Dedifferentiated amniotic fluid mesenchymal stem cell (primary cell): ENCODE measurements around the gene GHRH.
A peak's percentile ranks its signal among the peaks of the same experiment; 100 is the strongest.

Experiments
- DNase-seq: peaks from one replicate; pipeline ENCODE4 v3.0.0-alpha.2; 2016; ENCODE audit errors: extremely low spot score

GHRH gene, protein sequence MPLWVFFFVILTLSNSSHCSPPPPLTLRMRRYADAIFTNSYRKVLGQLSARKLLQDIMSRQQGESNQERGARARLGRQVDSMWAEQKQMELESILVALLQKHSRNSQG

DNA sequence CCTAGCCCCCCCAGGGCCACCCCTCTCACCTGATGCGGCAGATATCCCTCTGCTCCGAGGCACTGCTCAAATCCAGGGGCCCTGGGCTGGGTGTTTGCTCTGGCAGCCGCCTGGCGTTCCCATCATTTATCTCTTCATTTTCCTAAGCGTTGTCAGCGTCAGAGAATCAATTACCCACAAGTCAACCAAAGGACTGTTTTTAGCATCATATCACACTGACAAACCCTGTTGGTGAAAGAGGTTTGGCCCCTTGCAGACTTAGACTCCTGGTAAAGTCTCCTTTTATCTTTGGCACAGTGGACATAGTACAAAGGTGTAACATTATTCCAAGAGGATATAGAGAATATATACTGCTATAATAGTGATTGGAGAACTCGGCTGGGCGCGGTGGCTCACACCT is at the start of gene GHRH:
Gene GHRH, minus strand, starts transcription at position 101 of the 400 bp plus-strand sequence. CDS start 4,925 bp downstream, outside the sequence.
- DNase-seq: no peak

DNA sequence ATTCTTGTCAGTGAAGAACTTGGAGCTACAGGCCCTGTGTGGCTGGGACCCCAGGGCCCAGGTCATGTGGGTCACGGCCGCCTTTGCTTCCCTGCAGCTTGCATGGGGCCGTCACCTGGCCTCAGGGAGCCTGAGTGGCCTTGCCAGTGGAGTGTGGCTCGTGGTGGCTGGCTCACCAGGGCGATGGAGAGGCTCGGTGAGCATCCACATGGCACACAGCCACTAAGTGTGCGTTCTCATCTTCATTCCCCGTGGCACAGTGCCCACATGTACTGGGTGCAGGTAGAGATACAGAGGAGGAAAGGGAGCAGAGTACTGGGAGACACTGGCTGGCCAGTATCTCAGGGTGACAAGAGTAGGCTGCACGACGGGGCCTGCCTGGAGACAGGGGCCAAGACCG is 49.3 kb upstream of the GHRH start:
- no peak for DNase-seq

DNA sequence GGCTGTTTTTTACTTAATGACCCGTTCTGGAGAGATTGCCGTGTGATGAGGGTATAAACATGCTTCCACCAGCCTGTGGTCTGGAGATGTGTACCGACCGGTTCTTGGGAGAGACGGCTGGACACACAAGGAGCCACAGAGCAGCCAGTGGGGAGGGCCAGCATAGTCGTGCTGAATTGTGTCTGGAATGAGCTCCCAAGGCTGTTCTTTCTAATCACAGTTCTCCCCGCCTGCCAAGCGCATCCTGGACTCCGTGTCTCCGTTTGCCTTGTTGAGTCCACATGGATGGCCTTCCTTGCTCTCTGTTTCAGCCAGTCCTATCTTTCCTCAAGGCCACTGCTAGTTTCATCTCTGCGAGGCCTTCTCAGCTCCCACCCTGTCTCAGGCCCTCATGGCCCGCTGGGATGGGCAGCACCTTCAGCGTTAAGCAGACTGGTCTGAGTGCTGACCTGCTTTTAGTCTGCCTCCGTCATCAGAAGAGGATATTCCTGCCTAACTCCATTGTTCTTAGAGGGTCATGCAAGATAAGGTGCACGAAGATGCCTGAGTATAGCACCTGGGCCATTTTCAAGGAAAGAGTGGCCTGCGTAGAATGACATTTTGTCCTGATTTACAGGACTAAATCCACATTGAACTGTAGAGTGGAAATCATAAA is 48.4 kb upstream of the GHRH start:
- DNase-seq: no peak

DNA sequence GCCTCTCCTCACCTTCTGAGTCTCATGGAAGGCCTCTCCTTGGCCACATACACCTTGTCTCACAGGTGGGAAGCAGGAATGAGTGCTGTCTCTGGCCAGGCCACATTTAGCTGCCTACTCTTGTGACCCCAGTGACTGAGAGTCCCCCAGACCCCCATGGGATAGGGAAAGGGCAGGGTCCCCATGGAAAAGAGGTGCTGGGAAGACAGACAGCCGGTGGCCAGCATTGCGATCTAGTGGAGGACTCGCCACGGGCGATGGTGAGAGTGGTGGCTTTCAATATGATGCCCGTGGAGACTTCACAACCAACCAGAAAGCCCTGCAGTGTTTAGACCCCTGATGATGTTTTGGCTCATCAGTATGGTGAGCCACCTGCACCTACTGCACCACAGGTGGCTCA is 47.7 kb upstream of the GHRH start:
- DNase-seq: no peak

DNA sequence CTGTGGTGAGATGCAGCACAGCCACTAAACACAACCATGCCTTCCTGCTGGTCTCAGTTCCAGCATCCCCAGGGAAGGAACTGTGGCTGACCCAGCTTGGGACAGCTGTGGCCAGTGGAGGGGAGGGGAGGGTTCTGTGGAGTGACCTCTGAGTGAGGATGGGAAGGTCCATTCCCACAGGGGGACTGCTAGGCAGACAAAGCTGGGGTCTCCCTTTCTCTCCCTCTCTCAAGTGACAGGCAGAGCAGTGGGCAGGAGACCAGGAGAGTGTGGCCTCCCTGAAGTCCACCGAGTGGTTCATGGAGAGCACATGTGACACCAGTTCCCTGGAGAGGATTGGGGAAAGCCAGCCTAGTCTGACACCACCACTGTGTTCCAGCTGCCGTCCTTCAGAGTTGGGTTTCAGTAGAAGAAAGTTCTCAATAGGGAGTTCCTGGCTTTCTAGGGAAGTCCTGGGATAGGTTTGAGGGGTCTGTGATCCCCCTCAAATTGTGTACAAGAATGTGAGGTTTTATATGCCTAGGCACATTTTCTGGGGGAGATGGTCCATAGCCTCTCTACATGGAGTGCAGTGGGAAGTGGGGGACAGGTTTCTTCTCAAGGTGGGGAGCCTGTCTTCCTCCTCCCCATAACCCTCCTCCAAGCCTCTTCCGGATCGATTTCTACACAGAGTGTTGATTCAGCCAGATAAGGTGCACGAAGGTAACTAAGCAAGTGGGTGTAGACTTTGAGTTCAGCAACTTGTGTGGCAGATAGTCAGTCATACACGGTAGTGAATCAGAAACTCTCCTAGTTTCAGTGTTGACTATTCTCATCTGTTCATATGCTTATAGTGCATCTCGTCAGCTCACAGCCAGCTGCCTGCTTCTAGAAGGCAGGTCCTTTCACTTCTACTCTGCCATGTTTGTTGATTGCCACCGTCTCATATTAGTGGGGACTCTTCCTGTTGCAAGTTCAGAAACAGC is 46.8 kb upstream of the GHRH start:
- no peak for DNase-seq

DNA sequence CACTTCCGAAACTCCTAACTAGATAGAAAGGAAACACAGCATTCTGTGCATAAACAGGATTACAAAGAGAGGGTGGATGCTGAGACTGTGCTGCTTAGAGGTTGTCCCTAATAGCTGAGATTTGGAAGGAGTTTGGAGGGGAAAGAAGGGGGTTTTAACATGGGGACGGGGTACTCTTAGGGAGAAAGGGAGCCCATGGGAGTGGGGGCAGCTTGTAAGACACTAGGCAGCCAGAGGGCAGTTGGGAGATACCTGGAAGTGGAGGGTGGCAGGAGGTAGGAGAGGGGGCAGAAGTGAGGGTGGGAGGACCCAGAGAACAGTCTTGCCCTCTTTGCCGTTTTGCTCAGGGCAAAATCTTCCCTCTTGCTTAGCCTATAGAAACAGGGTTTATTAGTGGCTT is 44.2 kb upstream of the GHRH start:
- no peak for DNase-seq

DNA sequence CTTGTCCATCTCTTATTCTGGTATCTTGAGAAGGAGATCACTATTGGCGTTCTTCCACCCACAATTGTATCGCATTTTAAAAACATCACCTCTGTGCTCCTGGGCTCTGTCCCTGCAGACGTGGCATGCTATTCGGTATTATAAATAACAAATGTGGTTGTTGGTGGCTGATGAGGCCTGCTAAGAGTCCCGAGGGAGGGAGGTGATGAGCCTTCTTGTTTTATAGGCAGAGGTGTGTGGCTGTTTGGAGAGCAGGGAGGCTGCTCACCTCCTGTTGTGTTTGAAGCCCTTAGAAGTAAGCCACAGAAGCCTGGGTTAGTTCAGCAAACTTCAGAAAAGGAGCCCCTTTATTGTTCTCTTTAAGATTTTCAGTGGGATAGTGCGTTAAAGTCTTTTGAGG is 43.5 kb upstream of the GHRH start:
- no peak for DNase-seq

DNA sequence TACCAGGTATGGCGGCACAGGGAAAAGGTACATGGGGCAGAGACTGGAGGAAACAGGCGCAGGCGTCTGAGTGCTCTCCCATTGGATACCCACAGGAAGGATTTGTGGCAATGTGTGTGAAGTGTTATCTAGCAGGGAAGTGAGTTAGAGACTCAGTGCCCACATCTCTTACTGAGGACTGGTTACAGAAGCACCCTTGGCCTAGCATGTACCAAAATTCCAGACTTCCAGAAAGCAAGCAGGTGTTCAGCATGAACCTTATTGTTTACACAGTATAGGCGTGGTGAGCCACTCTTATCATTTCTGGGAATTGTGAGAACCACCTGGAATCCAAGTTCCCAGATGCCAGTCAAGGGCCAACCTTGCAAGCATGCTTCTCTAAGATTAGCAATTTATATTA is 42.0 kb upstream of the GHRH start:
- DNase-seq: no peak

DNA sequence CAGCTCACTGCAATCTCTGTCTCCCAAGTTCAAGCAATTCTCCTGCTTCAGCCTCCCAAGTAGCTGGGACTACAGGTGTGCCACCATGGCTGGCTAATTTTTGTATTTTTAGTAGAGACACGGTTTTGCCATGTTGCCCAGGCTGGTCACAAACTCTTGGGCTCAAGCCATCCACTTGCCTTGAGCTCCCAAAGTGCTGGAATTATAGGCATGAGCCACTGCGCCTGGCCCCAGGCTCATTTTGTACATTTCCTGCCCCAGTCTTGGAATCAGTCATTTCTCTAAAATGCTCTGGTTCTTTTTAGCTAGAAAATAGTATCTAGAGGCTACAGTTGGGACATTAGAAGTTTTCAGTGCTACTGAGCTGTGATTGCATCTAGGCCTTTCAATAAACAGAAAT is 41.4 kb upstream of the GHRH start:
- DNase-seq: no peak

DNA sequence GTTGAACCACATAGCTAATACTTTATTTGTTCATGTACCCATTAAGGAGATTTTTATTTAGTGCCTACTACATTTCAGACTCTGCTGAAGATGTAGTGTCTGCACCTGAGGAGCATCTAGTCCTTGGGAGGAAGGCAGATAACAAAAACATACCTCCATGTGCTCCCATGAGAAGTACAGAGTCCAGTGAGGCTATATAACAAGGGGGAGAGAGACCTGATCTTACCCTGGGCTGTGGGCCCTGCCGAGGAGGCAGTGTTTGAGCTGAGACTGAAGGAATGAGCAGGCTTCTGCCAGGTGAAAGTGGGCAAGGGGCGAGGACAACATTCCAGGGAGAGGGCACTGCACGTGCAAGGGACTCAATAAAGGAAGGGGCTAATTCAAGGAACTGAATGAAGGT is 39.9 kb upstream of the GHRH start:
- DNase-seq: no peak

DNA sequence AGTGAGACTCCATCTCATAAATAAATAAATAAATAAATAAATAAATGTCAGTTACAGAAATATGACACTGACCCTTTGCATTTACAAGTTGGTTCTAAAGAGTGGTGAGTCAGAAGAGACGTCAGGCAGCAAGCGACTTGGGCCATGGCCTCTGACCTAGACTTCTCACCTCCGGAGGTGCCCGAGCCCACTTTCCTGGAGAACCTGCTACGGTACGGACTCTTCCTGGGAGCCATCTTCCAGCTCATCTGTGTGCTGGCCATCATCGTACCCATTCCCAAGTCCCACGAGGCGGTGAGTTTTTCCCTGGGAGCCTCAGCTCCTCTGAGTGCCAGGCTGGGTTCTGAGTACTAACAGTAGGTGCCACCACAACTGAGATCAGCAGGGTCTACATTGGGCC is 39.5 kb upstream of the GHRH start:
- no peak for DNase-seq

DNA sequence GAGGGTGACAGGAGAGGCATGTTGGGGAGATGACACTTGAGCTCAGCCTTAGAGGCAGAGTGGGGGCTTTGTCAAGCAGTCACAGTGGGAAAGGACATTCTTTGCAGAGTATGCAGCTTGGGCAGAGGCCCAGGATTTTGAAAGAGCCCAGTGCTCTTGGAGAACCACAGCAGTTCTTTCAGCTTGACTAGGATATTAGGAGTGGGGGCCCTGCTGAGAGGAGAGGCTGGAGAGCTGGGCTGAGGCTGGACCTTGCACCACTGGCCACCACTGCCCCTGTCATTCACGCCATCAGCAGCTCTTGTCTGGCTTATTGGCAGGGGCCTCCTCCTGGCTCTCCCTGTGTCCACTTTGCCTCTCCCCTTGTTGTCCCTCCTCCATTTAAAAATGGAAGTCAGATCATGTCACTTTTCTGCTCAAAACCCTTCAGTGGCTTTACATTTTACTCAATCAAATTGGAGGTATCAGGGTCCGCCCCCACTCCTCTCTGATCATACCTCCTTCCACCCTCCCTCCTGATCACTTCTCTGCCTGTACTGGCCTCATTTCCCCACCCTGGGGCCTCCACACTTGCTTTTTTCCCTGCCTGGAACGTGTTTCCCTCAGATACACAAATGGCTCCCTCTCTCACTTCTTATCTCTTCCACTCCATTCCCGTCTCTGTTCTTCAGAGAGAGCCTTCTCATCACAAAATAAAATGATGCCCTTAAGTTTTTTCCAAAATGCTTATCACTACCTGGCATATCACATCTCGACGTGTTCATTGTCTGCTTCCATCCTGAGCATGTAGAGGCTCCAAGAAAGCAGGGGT is 38.3 kb upstream of the GHRH start:
- DNase-seq: no peak

DNA sequence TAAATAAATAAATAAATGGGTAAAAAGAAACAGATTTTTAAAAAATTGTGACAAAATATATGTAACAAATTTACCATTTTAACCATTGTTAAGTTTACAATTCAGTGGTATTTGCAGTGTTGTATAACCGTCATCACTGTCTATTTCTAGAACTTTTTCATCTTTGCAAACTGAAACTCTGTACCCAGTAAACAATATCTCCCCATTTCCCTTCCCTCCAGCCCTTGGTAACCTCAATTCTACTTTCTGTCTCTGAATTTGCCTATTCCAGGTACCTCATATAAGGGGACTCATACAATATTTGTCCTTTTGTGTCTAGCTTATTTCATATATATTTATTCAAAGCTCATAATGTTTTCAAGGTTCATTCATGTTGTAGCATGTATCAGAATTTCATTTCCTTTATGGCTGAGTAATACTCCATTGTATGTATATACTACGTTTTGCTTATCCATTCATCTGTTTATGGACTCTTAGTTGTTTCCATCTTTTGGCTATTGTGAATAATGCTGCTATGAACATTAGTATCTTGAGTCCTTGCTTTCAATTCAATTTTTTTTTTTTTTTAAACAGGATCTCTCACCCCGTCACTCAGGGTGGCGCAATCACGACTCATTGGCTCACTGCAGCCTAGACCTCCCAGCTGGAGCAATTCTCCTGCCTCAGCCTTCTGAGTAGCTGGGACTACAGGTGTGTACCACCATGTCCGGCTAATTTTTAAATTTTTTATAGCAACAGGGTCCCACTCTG is 36.8 kb upstream of the GHRH start:
- no peak for DNase-seq

DNA sequence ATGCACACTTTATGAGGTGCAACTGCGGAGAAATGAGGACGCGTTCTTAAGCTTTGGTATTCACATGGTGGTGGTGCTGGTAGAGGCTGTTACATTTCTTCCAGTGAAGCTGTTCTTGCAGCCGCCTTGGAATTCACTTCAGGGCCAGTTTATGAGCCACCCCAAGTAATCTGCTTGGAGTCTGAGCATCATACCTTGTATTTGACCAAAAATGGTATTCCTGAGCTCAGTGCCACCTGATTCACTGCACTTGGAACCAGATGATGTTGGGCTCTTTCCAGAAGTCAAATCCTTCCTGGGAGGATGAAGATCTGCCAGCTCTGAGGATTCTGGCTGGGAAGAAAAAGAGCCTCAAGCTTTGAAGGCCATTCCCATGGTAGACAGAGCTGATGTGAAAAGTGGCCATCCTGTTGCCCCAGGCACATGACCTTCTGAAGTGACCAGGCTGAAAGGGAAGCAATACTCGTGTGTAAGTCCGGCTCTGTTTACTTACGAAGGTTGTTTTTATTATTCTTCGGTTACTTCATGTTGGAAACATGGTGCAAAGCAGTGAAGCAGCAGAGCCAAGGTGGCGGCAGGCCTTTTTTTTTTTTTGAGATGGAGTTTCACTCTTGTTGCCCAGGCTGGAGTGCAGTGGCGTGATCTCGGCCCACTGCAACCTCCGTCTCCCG is 35.6 kb upstream of the GHRH start:
- DNase-seq: no peak

DNA sequence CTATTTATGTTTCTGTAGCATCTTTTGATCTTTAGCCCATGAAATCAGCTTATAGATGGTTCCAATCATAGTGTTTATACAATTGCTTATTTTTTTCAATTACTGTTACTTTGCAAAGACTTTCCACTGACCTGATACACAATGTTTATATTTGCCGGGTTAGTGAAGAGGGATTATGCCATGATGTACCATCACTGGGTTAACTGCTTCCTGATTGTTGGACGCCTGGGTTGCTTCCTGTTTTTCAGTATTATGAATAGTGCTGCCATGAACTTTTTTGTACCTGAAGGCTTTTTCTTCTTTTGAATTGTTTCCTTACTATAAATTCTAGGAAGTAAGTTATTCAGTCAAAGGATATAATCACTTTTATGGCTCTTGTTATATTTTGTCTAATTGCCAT is 34.8 kb upstream of the GHRH start:
- DNase-seq: no peak

DNA sequence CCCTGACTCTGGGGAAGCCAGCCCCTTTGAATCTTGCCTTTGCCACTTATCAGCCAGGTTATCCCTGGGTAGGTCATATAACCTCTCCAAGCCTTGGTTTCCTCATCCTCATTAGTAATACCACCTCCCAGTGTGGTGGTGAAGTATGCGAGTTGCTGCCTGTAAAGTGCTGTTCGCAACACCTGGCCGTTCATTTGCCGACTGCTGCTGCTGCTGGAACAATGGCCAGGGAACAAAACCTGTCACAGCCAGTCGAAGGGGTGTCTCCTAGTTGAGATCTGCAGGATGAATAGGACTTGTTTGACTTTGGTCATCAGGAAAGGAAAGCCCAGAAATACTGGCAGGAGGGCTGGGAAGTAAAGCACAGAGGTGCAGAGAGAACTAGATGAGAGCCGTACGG is 34.0 kb upstream of the GHRH start:
- DNase-seq: no peak

DNA sequence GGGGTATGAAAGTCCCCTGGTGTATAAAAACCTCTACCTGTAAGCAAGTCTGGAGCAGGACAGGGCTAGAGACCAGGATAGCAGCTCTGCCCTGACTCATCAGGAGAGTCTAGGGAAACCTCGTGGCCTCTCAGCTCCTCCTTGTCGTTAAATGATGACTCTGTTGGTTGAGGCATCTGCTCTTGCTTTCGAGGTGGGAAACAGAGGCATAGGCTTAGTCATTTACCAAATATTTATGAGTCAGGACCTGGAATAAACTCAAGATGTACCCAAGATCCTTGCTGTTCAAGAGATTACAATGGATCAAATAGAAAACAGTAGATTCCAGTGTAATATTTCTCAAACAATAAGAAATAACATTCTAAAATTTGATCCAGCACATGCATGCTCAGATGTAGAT is 33.4 kb upstream of the GHRH start:
- peak; percentile 92 for DNase-seq

DNA sequence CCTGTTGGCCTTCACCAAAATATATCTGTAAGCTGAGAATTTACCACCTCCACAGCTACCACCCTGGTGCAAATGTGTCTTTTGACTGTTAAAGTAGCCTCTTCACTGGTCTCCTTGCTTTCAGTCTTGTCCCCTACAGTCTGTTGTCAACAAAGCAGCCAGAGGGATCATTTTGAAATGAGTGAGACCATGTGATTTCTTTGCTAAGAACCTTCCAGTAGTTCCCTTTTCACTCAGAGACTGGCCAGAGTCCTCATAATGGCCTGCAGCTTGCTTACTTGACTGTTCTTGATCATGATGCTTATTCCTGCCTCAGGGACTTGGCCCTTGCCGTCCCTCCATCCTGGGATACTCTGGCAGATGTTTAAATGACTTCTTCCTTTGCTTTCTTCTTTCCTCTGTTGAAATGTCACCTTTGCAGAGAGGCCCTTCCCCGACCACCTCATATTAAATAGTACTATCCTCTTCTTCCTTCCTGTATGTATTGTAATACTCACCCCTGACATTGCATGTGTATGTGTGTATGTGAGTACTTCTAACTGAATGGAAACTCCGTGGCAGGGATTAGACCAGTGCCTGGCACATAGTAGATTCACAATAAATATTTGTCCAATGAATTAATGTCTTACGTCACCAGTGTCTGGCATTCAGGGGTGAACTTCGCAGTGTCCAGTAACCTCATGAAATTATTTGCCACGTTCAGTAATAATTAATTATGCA is 32.8 kb upstream of the GHRH start:
- peak; percentile 35 for DNase-seq

DNA sequence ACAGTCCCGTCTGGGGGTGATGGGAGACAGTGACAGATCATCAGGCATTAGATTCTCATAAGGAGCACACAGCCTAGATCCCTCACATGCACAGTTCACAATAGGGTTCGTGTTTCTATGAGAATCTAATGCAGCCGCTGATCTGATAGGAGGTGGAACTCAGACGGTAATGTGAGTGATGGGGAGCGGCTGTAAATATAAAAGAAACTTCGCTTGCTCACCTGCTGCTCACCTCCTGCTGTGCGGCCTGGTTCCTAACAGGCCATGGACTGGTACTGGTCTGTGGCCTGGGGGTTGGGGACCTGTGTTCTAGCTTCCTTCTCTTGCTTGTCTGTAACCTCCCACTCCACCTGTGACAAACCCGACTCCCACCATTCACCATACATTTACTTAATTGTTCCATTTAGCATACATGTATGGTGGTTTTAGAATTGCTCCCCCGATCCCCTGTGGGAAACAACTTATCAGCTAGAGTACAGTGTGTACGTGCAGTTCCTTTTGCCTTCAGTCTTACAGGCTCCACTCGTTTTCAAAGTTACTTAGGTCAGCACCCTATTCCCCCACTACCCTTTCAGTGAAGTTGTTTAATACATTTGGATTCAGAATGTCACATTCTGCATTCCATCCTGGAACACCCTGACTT is 31.8 kb upstream of the GHRH start:
- no peak for DNase-seq

DNA sequence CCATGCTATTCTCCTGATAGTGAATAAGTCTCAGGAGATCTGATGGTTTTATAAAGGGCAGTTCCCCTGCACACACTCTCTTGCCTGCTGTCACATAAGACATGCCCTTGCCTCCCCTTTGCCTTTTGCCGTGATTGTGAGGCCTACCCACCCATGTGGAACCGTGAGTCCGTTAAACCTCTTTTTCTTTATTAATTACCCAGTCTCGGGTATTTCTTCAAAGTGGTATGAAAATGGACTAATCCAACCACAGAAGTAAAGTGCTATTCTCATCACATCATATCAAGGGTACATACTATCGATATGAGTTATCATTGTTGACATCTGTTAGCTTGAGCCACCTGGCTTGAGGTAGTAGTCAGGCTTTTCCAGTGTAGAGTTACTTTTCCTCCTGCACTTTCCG is 30.1 kb upstream of the GHRH start:
- no peak for DNase-seq
